Activated CD4-positive, alpha-beta T cell treated with anti-CD3 and anti-CD28 coated beads, Interleukin-2, amount 10 ng/mL, durations not matched to agents 7 days and 5 days (primary cell): ENCODE data around the gene TAF11L13. TPM values are rescaled to one million over a fixed set of nuclear protein-coding genes. Genes with fewer than 3 reads are reported as not detected.
"Not testable (repeated sequence)": the region's sequence is repeated elsewhere in the genome, so short reads cannot be mapped to it uniquely, and the experiment has no call there.

Experiments used
- CTCF ChIA-PET: fragments of 350-600 bp; sonication (Branson Sonifier 250); formaldehyde crosslinking; loops from one replicate; lab custom pipeline; 2021; ENCODE audit warnings: antibody characterized with exemption; lab: Charles Lee
- POLR2A ChIA-PET: fragments of 350-600 bp; sonication (Branson Sonifier 250); formaldehyde crosslinking; loops from one replicate; lab custom pipeline; 2021; ENCODE audit warnings: antibody characterized with exemption; lab: Charles Lee
- DNase-seq: peaks from one replicate; pipeline ENCODE4 v3.0.0-alpha.2; 2020
- H3K27ac Mint-ChIP-seq: one replicate; pipeline ENCODE4 v1.8.0; 2021; ENCODE audit warnings: mild to moderate bottlenecking, moderate library complexity, mixed read lengths
- H3K27me3 Mint-ChIP-seq: one replicate; pipeline ENCODE4 v1.8.0; 2021; ENCODE audit warnings: mixed read lengths
- H3K36me3 Mint-ChIP-seq: one replicate; pipeline ENCODE4 v1.8.0; 2021; ENCODE audit warnings: low read depth, mixed read lengths
- H3K4me1 Mint-ChIP-seq: one replicate; pipeline ENCODE4 v1.8.0; 2021; ENCODE audit warnings: mixed read lengths
- H3K4me3 Mint-ChIP-seq: one replicate; pipeline ENCODE4 v1.8.0; 2021; ENCODE audit warnings: mild to moderate bottlenecking, moderate library complexity, mixed read lengths
- H3K9me3 Mint-ChIP-seq: one replicate; pipeline ENCODE4 v1.8.0; 2021; ENCODE audit warnings: mixed read lengths
- total RNA-seq, 2 experiments: library from RNA; stranded (reverse); gene quantifications; one replicate each; pipeline ENCODE4 v1.2.3, GENCODE V29; 2021

Gene TAF11L13
- total RNA-seq = not detected

DNA sequence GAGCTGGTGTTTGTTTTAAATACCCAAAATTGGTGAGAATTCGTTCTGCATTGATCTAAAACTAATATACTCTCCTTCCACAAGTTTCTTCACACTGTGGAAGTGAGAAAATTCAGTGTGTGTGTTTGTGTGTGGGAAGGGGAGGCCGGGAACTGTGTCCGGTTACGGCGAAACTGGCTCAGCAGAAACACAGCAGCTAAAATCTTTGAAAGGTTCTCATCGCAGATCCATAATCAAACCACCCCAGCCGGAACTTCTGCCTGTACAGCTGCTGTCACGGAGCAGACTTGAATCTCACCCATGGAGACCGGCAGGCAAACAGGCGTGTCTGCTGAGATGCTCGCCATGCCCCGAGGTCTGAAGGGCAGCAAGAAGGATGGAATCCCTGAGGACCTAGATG, at the start of gene TAF11L13:
Gene TAF11L13, plus strand, starts transcription at position 301 of the 400 bp plus-strand sequence.
- H3K36me3 Mint-ChIP-seq, H3K27me3 Mint-ChIP-seq, H3K4me3 Mint-ChIP-seq, POLR2A ChIA-PET, DNase-seq, CTCF ChIA-PET, H3K9me3 Mint-ChIP-seq, H3K4me1 Mint-ChIP-seq, H3K27ac Mint-ChIP-seq: not testable (repeated sequence)

DNA sequence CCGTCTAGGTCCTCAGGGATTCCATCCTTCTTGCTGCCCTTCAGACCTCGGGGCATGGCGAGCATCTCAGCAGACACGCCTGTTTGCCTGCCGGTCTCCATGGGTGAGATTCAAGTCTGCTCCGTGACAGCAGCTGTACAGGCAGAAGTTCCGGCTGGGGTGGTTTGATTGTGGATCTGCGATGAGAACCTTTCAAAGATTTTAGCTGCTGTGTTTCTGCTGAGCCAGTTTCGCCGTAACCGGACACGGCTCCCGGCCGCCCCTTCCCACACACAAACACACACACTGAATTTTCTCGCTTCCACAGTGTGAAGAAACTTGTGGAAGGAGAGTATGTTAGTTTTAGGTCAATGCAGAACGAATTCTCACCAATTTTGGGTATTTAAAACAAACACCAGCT, 46.2 kb upstream of the TAF11L13 start, which contains the start of gene TAF11L7:
Gene TAF11L7, minus strand, starts transcription at position 101 of the 400 bp plus-strand sequence.
- H3K36me3 Mint-ChIP-seq, H3K4me3 Mint-ChIP-seq, H3K27ac Mint-ChIP-seq, POLR2A ChIA-PET, H3K9me3 Mint-ChIP-seq, H3K4me1 Mint-ChIP-seq, DNase-seq, H3K27me3 Mint-ChIP-seq, CTCF ChIA-PET: not testable (repeated sequence)

DNA sequence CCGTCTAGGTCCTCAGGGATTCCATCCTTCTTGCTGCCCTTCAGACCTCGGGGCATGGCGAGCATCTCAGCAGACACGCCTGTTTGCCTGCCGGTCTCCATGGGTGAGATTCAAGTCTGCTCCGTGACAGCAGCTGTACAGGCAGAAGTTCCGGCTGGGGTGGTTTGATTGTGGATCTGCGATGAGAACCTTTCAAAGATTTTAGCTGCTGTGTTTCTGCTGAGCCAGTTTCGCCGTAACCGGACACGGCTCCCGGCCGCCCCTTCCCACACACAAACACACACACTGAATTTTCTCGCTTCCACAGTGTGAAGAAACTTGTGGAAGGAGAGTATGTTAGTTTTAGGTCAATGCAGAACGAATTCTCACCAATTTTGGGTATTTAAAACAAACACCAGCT, 41.0 kb upstream of the TAF11L13 start, which contains the start of gene TAF11L8:
Gene TAF11L8, minus strand, starts transcription at position 101 of the 400 bp plus-strand sequence.
- CTCF ChIA-PET, H3K4me3 Mint-ChIP-seq, H3K27ac Mint-ChIP-seq, H3K27me3 Mint-ChIP-seq, H3K36me3 Mint-ChIP-seq, DNase-seq, H3K9me3 Mint-ChIP-seq, POLR2A ChIA-PET, H3K4me1 Mint-ChIP-seq: not testable (repeated sequence)

DNA sequence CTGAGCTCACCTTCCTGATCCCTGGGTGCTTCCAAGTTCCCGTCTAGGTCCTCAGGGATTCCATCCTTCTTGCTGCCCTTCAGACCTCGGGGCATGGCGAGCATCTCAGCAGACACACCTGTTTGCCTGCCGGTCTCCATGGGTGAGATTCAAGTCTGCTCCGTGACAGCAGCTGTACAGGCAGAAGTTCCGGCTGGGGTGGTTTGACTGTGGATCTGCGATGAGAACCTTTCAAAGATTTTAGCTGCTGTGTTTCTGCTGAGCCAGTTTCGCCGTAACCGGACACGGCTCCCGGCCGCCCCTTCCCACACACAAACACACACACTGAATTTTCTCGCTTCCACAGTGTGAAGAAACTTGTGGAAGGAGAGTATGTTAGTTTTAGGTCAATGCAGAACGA, 37.6 kb upstream of the TAF11L13 start, which contains the start of gene TAF11L9:
Gene TAF11L9, minus strand, starts transcription at position 140 of the 400 bp plus-strand sequence.
- H3K36me3 Mint-ChIP-seq, POLR2A ChIA-PET, DNase-seq, H3K9me3 Mint-ChIP-seq, H3K4me1 Mint-ChIP-seq, CTCF ChIA-PET, H3K4me3 Mint-ChIP-seq, H3K27me3 Mint-ChIP-seq, H3K27ac Mint-ChIP-seq: not testable (repeated sequence)

DNA sequence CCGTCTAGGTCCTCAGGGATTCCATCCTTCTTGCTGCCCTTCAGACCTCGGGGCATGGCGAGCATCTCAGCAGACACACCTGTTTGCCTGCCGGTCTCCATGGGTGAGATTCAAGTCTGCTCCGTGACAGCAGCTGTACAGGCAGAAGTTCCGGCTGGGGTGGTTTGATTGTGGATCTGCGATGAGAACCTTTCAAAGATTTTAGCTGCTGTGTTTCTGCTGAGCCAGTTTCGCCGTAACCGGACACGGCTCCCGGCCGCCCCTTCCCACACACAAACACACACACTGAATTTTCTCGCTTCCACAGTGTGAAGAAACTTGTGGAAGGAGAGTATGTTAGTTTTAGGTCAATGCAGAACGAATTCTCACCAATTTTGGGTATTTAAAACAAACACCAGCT, 34.2 kb upstream of the TAF11L13 start, which contains the start of gene TAF11L10:
Gene TAF11L10, minus strand, starts transcription at position 101 of the 400 bp plus-strand sequence.
- H3K4me3 Mint-ChIP-seq, POLR2A ChIA-PET, H3K27ac Mint-ChIP-seq, H3K36me3 Mint-ChIP-seq, H3K4me1 Mint-ChIP-seq, H3K27me3 Mint-ChIP-seq, CTCF ChIA-PET, H3K9me3 Mint-ChIP-seq, DNase-seq: not testable (repeated sequence)

DNA sequence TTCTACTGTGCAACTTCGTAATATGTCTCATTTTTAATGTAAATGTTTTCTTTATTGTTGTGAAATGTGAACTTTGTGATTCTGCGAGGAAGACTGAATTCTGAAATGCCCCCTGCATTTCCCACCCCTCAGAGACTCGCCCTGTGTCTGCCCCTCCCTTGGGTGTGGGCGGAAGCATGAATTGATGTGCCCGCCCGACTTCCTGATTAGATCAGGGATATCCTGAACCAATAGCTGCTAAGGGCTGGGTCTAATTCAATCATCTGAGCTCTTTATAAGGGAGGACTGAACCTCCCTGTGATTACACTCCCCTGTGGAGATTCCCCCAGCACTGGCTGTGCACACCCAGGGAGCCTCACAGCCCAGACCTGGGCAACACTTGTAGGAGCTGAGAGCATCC, 28.0 kb upstream of the TAF11L13 start, which contains the start of gene TAF11L11:
Gene TAF11L11, plus strand, starts transcription at position 304 of the 400 bp plus-strand sequence.
- H3K9me3 Mint-ChIP-seq = not testable (repeated sequence)

DNA sequence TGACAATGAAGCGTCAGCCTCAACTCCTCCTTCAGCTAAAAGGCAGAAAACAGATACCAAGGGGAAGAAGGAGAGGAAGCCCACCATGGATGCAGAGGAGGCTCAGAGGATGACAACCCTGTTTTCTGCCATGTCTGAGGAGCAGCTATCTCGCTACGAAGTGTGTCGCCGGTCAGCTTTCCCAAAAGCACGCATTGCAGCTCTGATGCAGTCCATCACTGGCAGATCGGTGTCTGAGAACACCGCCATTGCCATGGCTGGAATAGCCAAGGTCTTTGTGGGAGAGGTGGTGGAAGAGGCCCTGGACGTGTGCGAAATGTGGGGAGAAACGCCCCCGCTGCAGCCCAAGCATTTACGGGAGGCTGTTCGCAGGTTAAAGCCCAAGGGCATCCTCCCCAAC, 26.9 kb upstream of the TAF11L13 start:
- no peak overlapping the region for H3K4me3 Mint-ChIP-seq
- no peak overlapping the region for H3K27ac Mint-ChIP-seq
- POLR2A ChIA-PET = no interaction called here
- no peaks in the 10 kb centered on the region for H3K4me1 Mint-ChIP-seq
- no peaks in the 10 kb centered on the region for H3K27me3 Mint-ChIP-seq
- CTCF ChIA-PET = no interaction called here
- peaks cover 2% of the 10 kb centered on the region for H3K9me3 Mint-ChIP-seq
- no peaks in the 10 kb centered on the region for H3K36me3 Mint-ChIP-seq
- DNase-seq = no peak

More for the DNA sequence above, 28.0 kb upstream of the TAF11L13 start, which contains the start of gene TAF11L11:
- CTCF ChIA-PET, DNase-seq, H3K27me3 Mint-ChIP-seq, H3K27ac Mint-ChIP-seq, H3K4me3 Mint-ChIP-seq, POLR2A ChIA-PET, H3K36me3 Mint-ChIP-seq, H3K4me1 Mint-ChIP-seq: not testable (repeated sequence)

DNA sequence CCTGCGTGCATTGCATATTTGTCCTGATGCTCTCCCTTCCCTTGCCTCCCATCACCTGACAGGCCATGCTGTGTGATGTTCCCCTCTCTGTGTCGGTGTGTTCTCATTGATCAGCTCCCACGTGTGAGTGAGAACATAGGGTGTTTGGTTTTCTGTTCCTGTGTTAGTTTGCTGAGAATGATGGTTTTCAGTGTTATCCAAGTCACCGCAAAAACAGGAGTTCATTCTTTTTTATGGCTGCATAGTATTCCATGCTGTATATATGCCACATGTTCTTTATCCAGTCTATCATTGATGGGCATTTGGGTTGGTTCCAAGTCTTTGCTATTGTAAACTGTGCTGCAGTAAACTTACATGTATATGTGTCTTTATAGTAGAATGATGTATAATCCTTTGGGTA, 24.4 kb upstream of the TAF11L13 start:
- H3K9me3 Mint-ChIP-seq = not testable (repeated sequence)

DNA sequence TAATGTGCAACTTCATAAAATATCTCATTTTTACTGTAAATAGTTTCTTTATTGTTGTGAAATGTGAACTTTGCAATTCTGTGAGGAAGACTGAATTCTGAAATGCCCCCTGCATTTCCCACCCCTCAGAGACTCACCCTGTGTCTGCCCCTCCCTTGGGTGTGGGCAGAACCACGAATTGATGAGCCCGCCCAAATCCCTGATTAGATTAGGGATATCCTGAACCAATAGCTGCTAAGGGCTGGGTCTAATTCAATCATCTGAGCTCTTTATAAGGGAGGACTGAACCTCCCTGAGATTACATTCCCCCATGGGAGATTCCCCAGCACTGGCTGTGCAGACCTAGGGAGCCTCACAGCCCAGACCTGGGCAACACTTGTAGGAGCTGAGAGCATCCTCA, 21.8 kb upstream of the TAF11L13 start, which contains the start of gene TAF11L12:
Gene TAF11L12, plus strand, starts transcription at position 301 of the 400 bp plus-strand sequence.
- H3K36me3 Mint-ChIP-seq, POLR2A ChIA-PET, H3K27ac Mint-ChIP-seq, DNase-seq, H3K4me1 Mint-ChIP-seq, H3K9me3 Mint-ChIP-seq, H3K4me3 Mint-ChIP-seq, H3K27me3 Mint-ChIP-seq, CTCF ChIA-PET: not testable (repeated sequence)

More for the DNA sequence above, 24.4 kb upstream of the TAF11L13 start:
- POLR2A ChIA-PET, H3K4me3 Mint-ChIP-seq, H3K27ac Mint-ChIP-seq, CTCF ChIA-PET, DNase-seq, H3K4me1 Mint-ChIP-seq, H3K27me3 Mint-ChIP-seq, H3K36me3 Mint-ChIP-seq: not testable (repeated sequence)

DNA sequence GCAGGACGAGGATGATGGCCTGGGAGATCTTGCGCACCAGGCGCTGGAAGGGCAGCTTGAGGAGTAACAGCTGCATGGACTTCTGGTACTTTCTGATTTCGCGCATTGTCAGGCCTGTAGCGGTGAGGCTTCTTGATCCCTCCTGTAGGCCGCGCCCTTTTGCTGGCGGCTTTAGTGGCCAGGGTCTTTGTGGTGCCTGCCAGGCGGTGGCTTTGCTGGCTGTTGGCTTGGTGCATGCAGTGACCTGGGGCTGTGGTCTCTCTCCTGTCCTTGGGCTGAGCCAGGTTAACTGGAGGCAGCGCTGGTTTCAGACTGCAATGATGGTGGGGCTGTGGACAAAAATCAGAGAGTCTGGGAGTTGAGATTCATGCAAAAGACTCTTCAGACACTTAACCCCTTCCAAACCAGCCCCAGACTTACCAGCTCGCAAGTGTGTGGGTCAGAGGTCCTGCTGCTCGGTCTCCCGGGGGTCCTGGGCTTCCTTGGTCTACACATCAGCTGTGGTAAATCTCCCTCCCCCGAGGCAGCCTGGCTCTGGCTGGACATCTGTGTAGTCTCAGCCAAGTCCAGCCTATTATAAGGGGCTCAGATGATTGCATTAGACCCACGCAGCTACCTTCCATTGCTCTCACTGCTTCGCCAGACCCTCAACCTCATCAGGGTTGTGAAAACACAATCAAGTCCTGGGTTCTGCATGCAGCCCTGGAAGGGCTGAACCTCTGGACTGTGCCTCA, 16.8 kb upstream of the TAF11L13 start:
- ChIA-PET POLR2A (no interaction called here), CTCF (no interaction called here)
- no peak overlapping the region for H3K27ac Mint-ChIP-seq
- no peaks in the 10 kb centered on the region for H3K4me1 Mint-ChIP-seq
- H3K4me3 Mint-ChIP-seq = no peak overlapping the region
- H3K9me3 Mint-ChIP-seq = no peaks in the 10 kb centered on the region
- H3K27me3 Mint-ChIP-seq = no peaks in the 10 kb centered on the region
- no peak for DNase-seq
- no peaks in the 10 kb centered on the region for H3K36me3 Mint-ChIP-seq

DNA sequence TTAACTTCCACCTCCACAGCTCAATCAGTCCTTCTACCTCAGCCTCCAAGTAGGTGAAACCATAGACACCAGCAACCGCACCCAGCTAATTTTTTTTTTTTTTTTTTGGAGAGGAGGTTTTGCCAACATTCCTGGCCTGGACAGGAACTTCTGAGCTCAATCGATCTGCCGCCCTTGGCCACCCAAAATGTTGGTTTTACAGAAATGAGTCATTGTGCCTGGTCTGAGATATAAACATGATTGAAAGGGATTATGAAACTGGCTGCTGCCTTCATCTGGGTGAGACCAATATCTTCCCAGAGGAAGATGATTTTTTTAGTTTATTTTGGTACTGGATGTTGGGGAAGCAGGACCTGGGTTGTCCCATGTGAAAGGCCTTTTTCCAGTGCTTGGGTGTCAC, 12.5 kb upstream of the TAF11L13 start:
- no peaks in the 10 kb centered on the region for H3K4me1 Mint-ChIP-seq
- no peaks in the 10 kb centered on the region for H3K27me3 Mint-ChIP-seq
- H3K9me3 Mint-ChIP-seq = no peaks in the 10 kb centered on the region
- H3K4me3 Mint-ChIP-seq = no peak overlapping the region
- H3K36me3 Mint-ChIP-seq = no peaks in the 10 kb centered on the region
- POLR2A ChIA-PET = no interaction called here
- no peak for DNase-seq
- CTCF ChIA-PET = interaction anchor here (0.6 kb wide), 1 partner anchor 51 kb away, joined by 4 read pairs; no protein-coding TSS in a partner anchor
- H3K27ac Mint-ChIP-seq = no peak overlapping the region

DNA sequence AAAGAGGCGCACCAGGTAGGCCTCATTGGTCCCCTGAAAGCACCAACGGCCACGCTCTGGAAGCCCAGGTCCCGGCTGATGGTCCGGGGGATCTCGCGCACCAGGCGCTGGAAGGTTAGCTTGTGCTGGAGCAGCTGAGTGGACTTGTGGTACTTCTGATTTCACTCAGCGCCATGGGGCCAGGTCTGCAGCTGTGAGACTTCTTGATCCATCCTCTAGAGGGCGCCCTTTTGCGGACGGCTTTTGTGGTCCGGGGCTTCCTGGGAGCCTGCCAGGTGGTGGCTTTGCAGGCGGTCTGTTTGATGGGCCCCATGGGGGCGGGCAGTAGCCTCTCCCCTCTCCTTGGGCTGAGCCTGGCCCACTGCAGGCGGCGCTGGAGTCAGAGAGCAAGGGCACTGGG, 11.3 kb upstream of the TAF11L13 start:
- Mint-ChIP-seq H3K9me3 (no peaks in the 10 kb centered on the region), H3K36me3 (no peaks in the 10 kb centered on the region), H3K27me3 (no peaks in the 10 kb centered on the region), H3K4me1 (no peaks in the 10 kb centered on the region), H3K4me3 (no peak overlapping the region), H3K27ac (no peak overlapping the region)
- ChIA-PET CTCF (no interaction called here), POLR2A (no interaction called here)
- no peak for DNase-seq

DNA sequence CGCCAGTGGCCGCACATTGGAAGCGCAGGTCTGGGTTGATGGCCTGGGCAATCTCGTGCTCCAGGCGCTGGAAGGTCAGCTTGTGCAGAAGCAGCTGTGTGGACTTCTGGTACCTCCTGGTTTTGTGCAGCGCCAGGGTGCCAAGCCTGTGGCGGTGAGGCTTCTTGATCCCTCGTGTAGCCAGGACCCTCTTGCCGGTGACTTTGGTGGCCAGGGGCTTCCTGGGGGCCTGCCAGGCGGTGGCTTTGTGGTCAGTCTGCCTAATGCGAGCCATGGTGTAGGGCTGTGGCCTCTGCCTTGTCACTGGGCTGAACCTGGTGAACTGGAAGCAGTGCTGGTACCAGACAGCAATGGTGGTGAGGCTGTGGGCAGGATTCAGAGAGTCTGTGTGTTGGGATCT, 6.2 kb upstream of the TAF11L13 start:
- H3K27ac Mint-ChIP-seq = no peak overlapping the region
- H3K27me3 Mint-ChIP-seq = no peaks in the 10 kb centered on the region
- ChIA-PET POLR2A (no interaction called here), CTCF (no interaction called here)
- H3K4me1 Mint-ChIP-seq = no peaks in the 10 kb centered on the region
- H3K9me3 Mint-ChIP-seq = no peaks in the 10 kb centered on the region
- H3K36me3 Mint-ChIP-seq = no peaks in the 10 kb centered on the region
- no peak for DNase-seq
- H3K4me3 Mint-ChIP-seq = no peak overlapping the region
